Measurements from ENCODE around the gene TRABD.

TRABD gene

GRCh38 chr22:50225200-50225969, 39.7 kb downstream of the TRABD start:
- TF ChIP-seq, protein P1, sequence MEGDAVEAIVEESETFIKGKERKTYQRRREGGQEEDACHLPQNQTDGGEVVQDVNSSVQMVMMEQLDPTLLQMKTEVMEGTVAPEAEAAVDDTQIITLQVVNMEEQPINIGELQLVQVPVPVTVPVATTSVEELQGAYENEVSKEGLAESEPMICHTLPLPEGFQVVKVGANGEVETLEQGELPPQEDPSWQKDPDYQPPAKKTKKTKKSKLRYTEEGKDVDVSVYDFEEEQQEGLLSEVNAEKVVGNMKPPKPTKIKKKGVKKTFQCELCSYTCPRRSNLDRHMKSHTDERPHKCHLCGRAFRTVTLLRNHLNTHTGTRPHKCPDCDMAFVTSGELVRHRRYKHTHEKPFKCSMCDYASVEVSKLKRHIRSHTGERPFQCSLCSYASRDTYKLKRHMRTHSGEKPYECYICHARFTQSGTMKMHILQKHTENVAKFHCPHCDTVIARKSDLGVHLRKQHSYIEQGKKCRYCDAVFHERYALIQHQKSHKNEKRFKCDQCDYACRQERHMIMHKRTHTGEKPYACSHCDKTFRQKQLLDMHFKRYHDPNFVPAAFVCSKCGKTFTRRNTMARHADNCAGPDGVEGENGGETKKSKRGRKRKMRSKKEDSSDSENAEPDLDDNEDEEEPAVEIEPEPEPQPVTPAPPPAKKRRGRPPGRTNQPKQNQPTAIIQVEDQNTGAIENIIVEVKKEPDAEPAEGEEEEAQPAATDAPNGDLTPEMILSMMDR (IDR thresholded peaks at IDR 0.05): no peak
- Histone ChIP-seq H3K4me1 (no peaks in the 10 kb centered on the region), H3K27ac (no peak overlapping the region), H3K4me3 (no peak overlapping the region), H3K9me3 (no peaks in the 10 kb centered on the region), H3K27me3 (no peaks in the 10 kb centered on the region), H3K36me3 (peaks cover 69 to 100% (median 89%) of the 10 kb centered on the region in 3 donors)
- DNase-seq: no peak
- intact Hi-C loops (cut with DNase I; ENCODE audit: low total_unique reads): no loop called here

DNA sequence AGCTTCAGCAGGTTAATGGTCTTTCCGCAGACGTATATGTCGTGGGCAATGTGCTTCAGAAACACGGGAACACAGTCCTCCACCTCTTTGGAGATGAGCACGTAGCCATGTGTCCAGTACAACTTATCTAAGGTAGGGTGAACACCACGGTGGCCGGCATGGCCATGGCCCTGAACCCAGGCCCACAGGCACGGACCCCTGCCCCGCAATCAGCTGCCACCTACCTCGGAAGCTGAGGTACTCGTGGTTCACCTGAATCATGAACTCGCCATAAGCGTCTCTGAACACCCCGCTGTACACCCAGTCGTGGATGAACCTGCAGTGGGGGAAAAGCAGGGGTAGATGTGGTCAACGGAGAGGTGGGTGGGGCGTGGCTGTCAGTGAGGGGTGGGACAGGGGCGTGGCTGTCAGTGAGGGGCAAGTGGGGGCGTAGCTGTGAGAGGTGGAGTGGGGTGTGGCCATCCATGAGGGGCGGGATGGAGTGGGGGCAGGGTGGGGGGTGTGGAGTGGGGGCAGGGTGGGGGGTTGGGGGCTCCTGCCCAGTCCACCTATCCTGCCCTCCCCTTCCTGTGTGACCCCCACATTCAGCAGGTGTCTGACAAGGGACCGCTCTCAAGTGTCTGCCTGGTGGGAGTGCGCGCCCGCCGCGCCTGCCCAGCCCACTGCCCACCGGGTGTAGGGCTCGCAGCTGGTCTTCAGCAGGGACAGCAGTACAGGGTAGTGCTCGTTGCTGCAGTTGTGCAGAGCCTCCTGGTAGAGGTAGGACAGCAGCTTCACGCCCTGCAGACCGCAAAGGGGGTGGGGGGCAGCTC, 40.6 kb downstream of the TRABD start:
- H3K4me3 ChIP-seq: no peak overlapping the region
- TF ChIP-seq, protein P1 (IDR thresholded peaks at IDR 0.05): no peak
- DNase-seq: no peak
- intact Hi-C loops (cut with DNase I; ENCODE audit: low total_unique reads): no loop called here
- H3K27me3 ChIP-seq: no peaks in the 10 kb centered on the region
- H3K36me3 ChIP-seq: peaks cover 60 to 94% (median 81%) of the 10 kb centered on the region in 3 donors
- no peaks in the 10 kb centered on the region for H3K9me3 ChIP-seq
- no peak overlapping the region for H3K27ac ChIP-seq
- H3K4me1 ChIP-seq: no peaks in the 10 kb centered on the region

DNA sequence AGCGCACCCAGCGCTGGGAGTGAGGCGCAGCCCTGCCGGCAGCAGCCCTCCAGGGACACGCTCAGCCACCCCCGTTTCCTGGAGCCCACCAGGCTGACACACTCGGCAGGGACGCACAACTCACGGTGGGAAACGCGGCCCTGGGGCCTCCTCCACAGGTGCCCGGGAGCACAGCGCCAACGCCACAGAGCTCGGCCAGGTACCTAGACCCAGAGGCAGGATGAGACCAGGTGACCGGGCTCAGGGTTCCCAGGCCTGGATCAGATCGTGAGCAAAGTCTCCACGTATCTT, 41.1 kb downstream of the TRABD start:
- H3K27me3 ChIP-seq: no peaks in the 10 kb centered on the region
- no peak overlapping the region for H3K27ac ChIP-seq
- H3K9me3 ChIP-seq: no peaks in the 10 kb centered on the region
- no peaks in the 10 kb centered on the region for H3K4me1 ChIP-seq
- intact Hi-C loops (cut with DNase I; ENCODE audit: low total_unique reads): no loop called here
- TF ChIP-seq, protein P1 (IDR thresholded peaks at IDR 0.05): no peak
- DNase-seq: no peak
- H3K4me3 ChIP-seq: no peak overlapping the region
- peaks cover 58 to 89% (median 76%) of the 10 kb centered on the region in 3 donors for H3K36me3 ChIP-seq

DNA sequence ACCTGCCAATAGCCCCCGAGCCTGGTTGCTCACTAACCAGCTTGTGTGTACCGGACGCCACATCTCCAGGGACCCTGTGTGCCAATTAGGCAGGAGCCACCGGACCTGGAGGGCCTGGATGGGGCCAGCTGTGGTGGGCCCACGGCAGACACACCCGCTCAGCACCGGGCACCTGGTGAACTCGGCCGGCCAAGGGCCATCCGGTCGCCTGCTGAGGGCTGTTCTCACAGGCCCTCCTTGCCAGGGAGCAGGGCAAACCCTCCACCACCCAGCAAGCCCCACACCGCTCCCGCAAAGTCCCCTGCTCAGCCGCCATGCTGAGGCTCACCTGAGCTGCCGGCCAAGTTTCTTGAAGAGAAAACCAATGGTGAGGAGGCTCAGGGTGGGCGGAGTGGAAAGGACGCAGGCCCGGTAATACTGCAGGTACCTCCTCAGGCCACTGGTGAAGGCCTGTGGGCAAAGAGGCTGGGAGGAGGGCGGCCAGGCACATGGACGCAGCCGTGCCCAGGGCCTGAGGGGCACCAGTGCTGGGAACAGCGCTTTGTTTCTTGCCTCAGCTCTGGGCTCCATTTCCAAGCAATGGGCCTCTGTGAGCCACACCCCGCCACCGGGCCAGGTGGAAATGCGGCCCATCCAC, 42.0 kb downstream of the TRABD start:
- TF ChIP-seq, protein P1 (IDR thresholded peaks at IDR 0.05): no peak
- Histone ChIP-seq H3K4me3 (no peak overlapping the region), H3K27ac (no peak overlapping the region), H3K36me3 (peaks cover 50 to 89% (median 75%) of the 10 kb centered on the region in 3 donors), H3K27me3 (no peaks in the 10 kb centered on the region), H3K4me1 (no peaks in the 10 kb centered on the region), H3K9me3 (no peaks in the 10 kb centered on the region)
- no peak for DNase-seq
- intact Hi-C loops (cut with DNase I; ENCODE audit: low total_unique reads): no loop called here

DNA sequence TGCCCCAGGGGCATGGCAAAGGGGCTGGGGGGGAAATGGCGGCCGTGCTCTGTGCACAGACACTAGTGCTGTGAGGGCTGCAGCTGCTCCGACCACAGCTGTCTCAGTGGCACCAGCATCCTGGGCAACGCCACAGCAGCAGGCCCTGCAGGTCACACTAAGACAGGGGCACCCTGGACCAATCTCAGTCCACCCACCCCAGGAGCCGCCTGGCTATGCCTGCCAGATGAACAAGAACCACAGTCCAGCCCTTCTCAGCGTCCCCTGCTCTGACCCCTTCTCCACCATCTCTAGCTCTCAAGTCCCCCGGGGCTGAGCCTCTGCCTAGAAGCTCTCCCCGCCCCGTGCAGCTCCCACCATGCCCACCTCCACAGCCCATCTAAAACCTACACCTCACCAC, 42.7 kb downstream of the TRABD start:
- Histone ChIP-seq H3K9me3 (no peaks in the 10 kb centered on the region), H3K36me3 (peaks cover 43 to 89% (median 75%) of the 10 kb centered on the region in 3 donors), H3K4me1 (no peaks in the 10 kb centered on the region), H3K27ac (no peak overlapping the region), H3K27me3 (no peaks in the 10 kb centered on the region), H3K4me3 (no peak overlapping the region)
- TF ChIP-seq, protein P1 (IDR thresholded peaks at IDR 0.05): no peak
- no peak for DNase-seq
- intact Hi-C loops (cut with DNase I; ENCODE audit: low total_unique reads): no loop called here
